Neural progenitor cell (in vitro differentiated cells): Measurements from ENCODE around the gene SPTAN1. TPM values are rescaled to one million over a fixed set of nuclear protein-coding genes. Genes with fewer than 3 reads are reported as not detected.

Experiments
- DNase-seq: peaks from one replicate; pipeline ENCODE4 v3.0.0-alpha.2; 2016; ENCODE audit warnings: low spot score
- H2AFZ ChIP-seq: fragments of 200-600 bp; sonication (generic); replicated peaks from 2 replicates; pipeline ENCODE4 v1.6.1; 2016; ENCODE audit warnings: antibody characterized with exemption
- H3F3A ChIP-seq: fragments of 200-600 bp; sonication (generic); 2 replicates; pipeline ENCODE4 v1.6.1; 2016; ENCODE audit warnings: antibody characterized with exemption, low read depth
- H3K27ac ChIP-seq: fragments of 200-600 bp; sonication (generic); 2 replicates; pipeline ENCODE4 v1.5.1; 2016; ENCODE audit warnings: mild to moderate bottlenecking
- H3K27me3 ChIP-seq: fragments of 200-600 bp; sonication (generic); 2 replicates; pipeline ENCODE4 v1.6.1; 2016; ENCODE audit warnings: mild to moderate bottlenecking, moderate library complexity
- H3K36me3 ChIP-seq: fragments of 200-600 bp; sonication (generic); 2 replicates; pipeline ENCODE4 v1.5.1; 2016
- H3K4me1 ChIP-seq: fragments of 200-600 bp; sonication (generic); 2 replicates; pipeline ENCODE4 v1.6.1; 2016; ENCODE audit warnings: mixed run types
- H3K4me2 ChIP-seq: fragments of 200-600 bp; sonication (generic); 2 replicates; pipeline ENCODE4 v1.6.1; 2016
- H3K4me3 ChIP-seq: fragments of 200-600 bp; sonication (generic); 2 replicates; pipeline ENCODE4 v1.5.1; 2016
- H3K79me2 ChIP-seq: fragments of 200-600 bp; sonication (generic); 2 replicates; pipeline ENCODE4 v1.6.1; 2016; ENCODE audit warnings: low read depth
- H3K9ac ChIP-seq: fragments of 200-600 bp; sonication (generic); 2 replicates; pipeline ENCODE4 v1.6.1; 2016
- H3K9me3 ChIP-seq: fragments of 200-600 bp; sonication (generic); 2 replicates; pipeline ENCODE4 v1.5.1; 2016; ENCODE audit warnings: low read depth
- H4K20me1 ChIP-seq: fragments of 200-600 bp; sonication (generic); 2 replicates; pipeline ENCODE4 v1.6.1; 2016; ENCODE audit warnings: low read depth
- H3K27ac Mint-ChIP-seq: 3 replicates; pipeline ENCODE4 v1.8.0; 2021; ENCODE audit warnings: mixed read lengths
- H3K27me3 Mint-ChIP-seq: 2 replicates; pipeline ENCODE4 v1.8.0; 2022; ENCODE audit warnings: low read depth, mild to moderate bottlenecking, inconsistent platforms, moderate library complexity, mixed read lengths; ENCODE audit not compliant: insufficient read depth
- H3K36me3 Mint-ChIP-seq: 3 replicates; pipeline ENCODE4 v1.8.0; 2021; ENCODE audit warnings: mixed read lengths
- H3K4me1 Mint-ChIP-seq: 3 replicates; pipeline ENCODE4 v1.8.0; 2021; ENCODE audit warnings: mixed read lengths
- H3K4me3 Mint-ChIP-seq: 3 replicates; pipeline ENCODE4 v1.8.0; 2021; ENCODE audit warnings: mild to moderate bottlenecking, moderate library complexity, mixed read lengths
- H3K9me3 Mint-ChIP-seq: 3 replicates; pipeline ENCODE4 v1.8.0; 2020; ENCODE audit warnings: mixed read lengths
- EZH2 ChIP-seq: fragments of 200-600 bp; sonication (generic); IDR thresholded peaks from 2 replicates; pipeline ENCODE4 v1.6.1; 2017; ENCODE audit warnings: antibody characterized with exemption, mild to moderate bottlenecking, moderate library complexity
- EZH2phosphoT487 ChIP-seq: fragments of 200-600 bp; sonication (generic); IDR thresholded peaks from 2 replicates; pipeline ENCODE4 v1.6.1; 2017; ENCODE audit warnings: antibody characterized with exemption
- total RNA-seq: library from RNA; depleted of rRNA; stranded (reverse); fragments of >200 nt; gene quantifications from 2 replicates; pipeline ENCODE4 v1.2.3, GENCODE V29; 2015; ENCODE audit warnings: low replicate concordance
- TF ChIP-seq, protein P1 (sequence below): fragments of 200-600 bp; sonication (generic); IDR thresholded peaks from 2 replicates; pipeline ENCODE4 v1.5.1; 2017; ENCODE audit warnings: antibody characterized with exemption, mild to moderate bottlenecking

Gene SPTAN1
- total RNA-seq, 1 donor from 2014 or later, result 112 TPM

DNA sequence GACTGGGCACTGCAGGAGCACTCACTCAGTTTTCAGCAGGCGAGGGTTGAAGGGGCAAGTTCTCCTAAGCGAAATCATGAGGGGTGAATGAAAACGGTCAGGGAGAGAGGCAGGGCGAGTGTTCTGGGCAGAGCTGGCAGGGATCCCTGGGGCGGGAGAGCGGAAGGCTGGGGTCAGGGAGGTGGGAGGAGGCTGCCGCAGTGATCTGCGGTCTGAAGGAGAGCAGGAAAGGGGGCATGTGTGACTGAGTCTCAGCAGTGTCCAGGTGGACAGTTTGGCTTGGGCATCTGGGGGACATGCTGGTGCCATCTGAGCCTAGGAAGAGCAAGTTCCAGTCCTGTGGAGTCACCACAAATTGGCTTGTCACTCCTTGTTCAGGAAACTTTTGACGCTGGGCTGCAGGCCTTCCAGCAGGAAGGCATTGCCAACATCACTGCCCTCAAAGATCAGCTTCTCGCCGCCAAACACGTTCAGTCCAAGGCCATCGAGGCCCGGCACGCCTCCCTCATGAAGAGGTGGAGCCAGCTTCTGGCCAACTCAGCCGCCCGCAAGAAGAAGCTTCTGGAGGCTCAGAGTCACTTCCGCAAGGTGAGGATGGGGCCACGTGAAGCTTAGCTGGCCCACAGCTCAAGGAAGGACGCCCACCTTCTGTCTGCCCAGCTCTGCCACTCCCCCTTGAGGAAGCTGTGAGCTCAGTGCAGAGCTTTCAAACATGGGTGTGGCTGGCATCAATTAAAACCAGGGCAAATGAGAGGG, 73.2 kb downstream of the SPTAN1 start:
- Histone ChIP-seq H3F3A (no peaks in the 10 kb centered on the region), H3K79me2 (no peaks in the 10 kb centered on the region), H3K4me3 (no peak overlapping the region), H2AFZ (no peak overlapping the region), H3K9ac (no peak overlapping the region), H3K9me3 (no peaks in the 10 kb centered on the region), H4K20me1 (peaks cover 3% of the 10 kb centered on the region), H3K27me3 (no peaks in the 10 kb centered on the region), H3K4me2 (no peak overlapping the region), H3K36me3 (no peaks in the 10 kb centered on the region), H3K27ac (peak overlapping the region; percentile 6), H3K4me1 (no peaks in the 10 kb centered on the region)
- peaks cover 36% of the 10 kb centered on the region for H3K36me3 Mint-ChIP-seq
- H3K27ac Mint-ChIP-seq, result no peak overlapping the region
- no peaks in the 10 kb centered on the region for H3K9me3 Mint-ChIP-seq
- no peak for DNase-seq
- H3K4me3 Mint-ChIP-seq, result no peak overlapping the region
- TF ChIP-seq EZH2, result no peak
- TF ChIP-seq, protein P1, sequence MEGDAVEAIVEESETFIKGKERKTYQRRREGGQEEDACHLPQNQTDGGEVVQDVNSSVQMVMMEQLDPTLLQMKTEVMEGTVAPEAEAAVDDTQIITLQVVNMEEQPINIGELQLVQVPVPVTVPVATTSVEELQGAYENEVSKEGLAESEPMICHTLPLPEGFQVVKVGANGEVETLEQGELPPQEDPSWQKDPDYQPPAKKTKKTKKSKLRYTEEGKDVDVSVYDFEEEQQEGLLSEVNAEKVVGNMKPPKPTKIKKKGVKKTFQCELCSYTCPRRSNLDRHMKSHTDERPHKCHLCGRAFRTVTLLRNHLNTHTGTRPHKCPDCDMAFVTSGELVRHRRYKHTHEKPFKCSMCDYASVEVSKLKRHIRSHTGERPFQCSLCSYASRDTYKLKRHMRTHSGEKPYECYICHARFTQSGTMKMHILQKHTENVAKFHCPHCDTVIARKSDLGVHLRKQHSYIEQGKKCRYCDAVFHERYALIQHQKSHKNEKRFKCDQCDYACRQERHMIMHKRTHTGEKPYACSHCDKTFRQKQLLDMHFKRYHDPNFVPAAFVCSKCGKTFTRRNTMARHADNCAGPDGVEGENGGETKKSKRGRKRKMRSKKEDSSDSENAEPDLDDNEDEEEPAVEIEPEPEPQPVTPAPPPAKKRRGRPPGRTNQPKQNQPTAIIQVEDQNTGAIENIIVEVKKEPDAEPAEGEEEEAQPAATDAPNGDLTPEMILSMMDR, result peak; percentile 7
- H3K27me3 Mint-ChIP-seq, result peaks cover 6% of the 10 kb centered on the region
- peaks cover 3% of the 10 kb centered on the region for H3K4me1 Mint-ChIP-seq

DNA sequence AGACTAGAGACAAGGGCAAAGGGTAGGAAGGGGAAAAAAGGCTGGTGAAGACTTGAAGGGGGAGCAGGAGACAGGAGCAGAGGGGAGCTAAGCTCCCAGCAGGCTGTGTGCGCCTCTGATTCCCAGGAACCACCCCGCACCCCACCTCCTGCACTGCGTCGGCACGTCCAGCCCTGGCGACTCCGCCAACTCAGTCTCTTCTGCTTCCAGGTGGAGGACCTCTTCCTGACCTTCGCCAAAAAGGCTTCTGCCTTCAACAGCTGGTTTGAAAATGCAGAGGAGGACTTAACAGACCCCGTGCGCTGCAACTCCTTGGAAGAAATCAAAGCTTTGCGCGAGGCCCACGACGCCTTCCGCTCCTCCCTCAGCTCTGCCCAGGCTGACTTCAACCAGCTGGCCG, 73.8 kb downstream of the SPTAN1 start:
- Histone ChIP-seq H3K4me3 (no peak overlapping the region), H4K20me1 (peaks cover 3% of the 10 kb centered on the region), H3F3A (no peaks in the 10 kb centered on the region), H3K27ac (no peak overlapping the region), H3K79me2 (no peaks in the 10 kb centered on the region), H2AFZ (no peak overlapping the region), H3K9ac (no peak overlapping the region), H3K4me2 (no peak overlapping the region), H3K36me3 (no peaks in the 10 kb centered on the region), H3K4me1 (no peaks in the 10 kb centered on the region), H3K9me3 (no peaks in the 10 kb centered on the region), H3K27me3 (no peaks in the 10 kb centered on the region)
- Mint-ChIP-seq H3K9me3 (no peaks in the 10 kb centered on the region), H3K36me3 (peaks cover 33% of the 10 kb centered on the region), H3K27me3 (peaks cover 6% of the 10 kb centered on the region), H3K4me3 (no peak overlapping the region), H3K4me1 (peaks cover 3% of the 10 kb centered on the region), H3K27ac (no peak overlapping the region)
- no peak for DNase-seq
- TF ChIP-seq, protein P1, result no peak
- TF ChIP-seq EZH2phosphoT487, result no peak
- TF ChIP-seq EZH2, result no peak

DNA sequence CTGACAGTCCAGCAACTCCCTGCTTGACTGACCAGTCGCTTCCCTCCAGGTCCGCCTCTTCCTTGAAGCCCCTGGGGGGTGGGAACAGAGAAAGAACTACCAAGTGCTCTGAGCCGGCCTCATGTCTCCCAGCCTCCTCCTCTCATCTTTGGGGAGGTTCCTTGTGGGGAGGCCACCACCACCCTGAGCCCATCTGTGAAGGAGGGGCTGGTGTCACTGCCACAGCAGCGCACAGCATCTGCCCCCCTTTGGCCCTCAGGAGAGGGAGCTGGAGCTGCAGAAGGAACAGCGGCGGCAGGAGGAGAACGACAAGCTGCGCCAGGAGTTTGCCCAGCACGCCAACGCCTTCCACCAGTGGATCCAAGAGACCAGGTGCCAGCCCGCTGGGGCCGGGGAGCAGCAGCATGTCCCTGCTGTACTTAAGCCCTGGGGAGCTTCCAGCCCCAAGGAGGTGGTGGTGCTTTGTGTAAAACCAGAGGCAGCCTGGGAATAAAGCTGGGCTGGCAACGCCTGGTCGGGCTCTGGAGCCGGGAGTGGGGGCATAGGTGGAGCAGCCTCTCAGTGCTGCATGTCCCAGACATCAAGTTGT, 74.8 kb downstream of the SPTAN1 start:
- H3K27ac Mint-ChIP-seq, result no peak overlapping the region
- H3K9me3 Mint-ChIP-seq, result no peaks in the 10 kb centered on the region
- H3K79me2 ChIP-seq, result no peaks in the 10 kb centered on the region
- H3F3A ChIP-seq, result no peaks in the 10 kb centered on the region
- H3K36me3 Mint-ChIP-seq, result peaks cover 28% of the 10 kb centered on the region
- DNase-seq, result no peak
- peaks cover 3% of the 10 kb centered on the region for H4K20me1 ChIP-seq
- H3K4me2 ChIP-seq, result no peak overlapping the region
- no peak overlapping the region for H3K4me3 Mint-ChIP-seq
- no peak overlapping the region for H3K9ac ChIP-seq
- H3K27me3 Mint-ChIP-seq, result peaks cover 6% of the 10 kb centered on the region
- H3K4me1 ChIP-seq, result no peaks in the 10 kb centered on the region
- H3K27me3 ChIP-seq, result no peaks in the 10 kb centered on the region
- H3K36me3 ChIP-seq, result no peaks in the 10 kb centered on the region
- no peak overlapping the region for H3K27ac ChIP-seq
- TF ChIP-seq, protein P1, result no peak
- TF ChIP-seq EZH2 (no peak), EZH2phosphoT487 (no peak)
- no peak overlapping the region for H3K4me3 ChIP-seq
- no peak overlapping the region for H2AFZ ChIP-seq
- H3K9me3 ChIP-seq, result no peaks in the 10 kb centered on the region
- peaks cover 3% of the 10 kb centered on the region for H3K4me1 Mint-ChIP-seq
